HT-29 (cell line): Measurements from ENCODE around the gene ERLIN1. TPM values are rescaled to one million over a fixed set of nuclear protein-coding genes. Genes with fewer than 3 reads are reported as not detected.

Experiments used
- DNase-seq: peaks from one replicate; pipeline ENCODE4 v3.0.0-alpha.2; 2015; ENCODE audit warnings: low spot score
- total RNA-seq: library from RNA; depleted of rRNA; stranded (reverse); fragments of >200 nt; shearing (Covaris generic); gene quantifications from 2 replicates; pipeline ENCODE4 v1.2.3, GENCODE V29; 2014; rRNA removed

ERLIN1 gene
- 12.5 and 13.0 TPM in 2 replicates for total RNA-seq

DNA sequence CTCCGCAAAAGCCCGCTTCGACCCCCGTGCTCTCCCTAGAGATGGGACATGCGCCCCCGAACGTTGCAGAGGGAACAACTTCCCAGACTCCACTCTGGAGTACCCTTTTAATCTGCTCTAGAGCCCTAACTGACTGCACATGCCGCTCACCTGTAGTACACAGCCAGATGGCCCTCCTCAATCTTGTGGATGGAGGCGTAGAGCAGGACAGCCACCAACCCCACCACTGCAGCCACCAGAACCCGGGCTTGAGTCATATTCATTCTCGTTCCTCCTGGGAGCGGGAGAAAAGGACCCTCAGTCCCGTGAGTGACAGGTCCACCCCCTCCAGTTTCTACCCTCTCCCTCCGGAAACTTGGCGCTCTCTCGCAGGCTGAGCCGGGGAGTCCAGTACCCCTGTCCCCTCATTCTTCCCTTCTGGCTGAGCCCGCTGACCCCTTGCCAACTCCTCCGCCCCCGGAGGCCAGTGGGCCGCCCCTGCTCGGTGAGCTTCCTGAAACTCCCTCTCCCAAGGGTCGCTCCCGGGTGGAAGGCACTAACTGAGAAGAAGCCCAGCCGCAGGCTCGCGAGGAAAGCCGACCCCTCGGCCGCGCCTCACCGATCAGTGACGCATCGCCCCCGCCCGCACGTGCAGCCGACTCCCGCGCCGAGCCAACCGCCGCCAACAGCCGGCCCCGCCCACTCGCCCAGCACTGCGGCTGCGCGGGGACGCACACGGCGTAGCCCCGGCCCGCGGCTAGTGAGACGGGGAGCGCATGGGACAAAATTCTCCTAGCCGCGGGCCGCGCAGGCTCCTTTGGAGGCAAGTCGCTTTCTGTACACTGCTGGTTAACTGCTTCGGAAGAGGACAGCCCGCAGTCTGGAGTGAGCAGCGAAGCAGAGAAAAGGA is at the start of gene ERLIN1:
Gene ERLIN1 (minus strand): TSS at position 666 of the 889 bp plus-strand sequence. CDS start 403 bp downstream, at position 263.
- peak; percentile 93 for DNase-seq

DNA sequence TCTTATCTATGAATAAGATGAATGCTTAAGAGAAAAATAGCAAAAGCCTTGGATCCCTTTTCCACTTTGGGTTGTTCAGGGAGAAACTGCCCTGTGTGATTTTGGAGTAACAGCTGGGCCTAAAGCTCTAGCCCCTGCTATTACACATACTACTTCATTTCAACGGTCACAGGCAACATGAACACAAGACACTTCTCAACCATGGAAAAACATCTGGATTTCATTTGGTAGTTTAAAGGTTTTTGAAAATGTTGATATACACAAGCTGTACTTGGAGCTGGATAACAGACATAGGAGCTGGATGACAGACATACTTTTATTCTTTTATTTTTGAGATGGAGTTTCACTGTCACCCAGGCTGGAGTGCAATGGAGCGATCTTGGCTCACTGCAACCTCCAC is 46.3 kb upstream of the ERLIN1 start:
- DNase-seq: no peak

DNA sequence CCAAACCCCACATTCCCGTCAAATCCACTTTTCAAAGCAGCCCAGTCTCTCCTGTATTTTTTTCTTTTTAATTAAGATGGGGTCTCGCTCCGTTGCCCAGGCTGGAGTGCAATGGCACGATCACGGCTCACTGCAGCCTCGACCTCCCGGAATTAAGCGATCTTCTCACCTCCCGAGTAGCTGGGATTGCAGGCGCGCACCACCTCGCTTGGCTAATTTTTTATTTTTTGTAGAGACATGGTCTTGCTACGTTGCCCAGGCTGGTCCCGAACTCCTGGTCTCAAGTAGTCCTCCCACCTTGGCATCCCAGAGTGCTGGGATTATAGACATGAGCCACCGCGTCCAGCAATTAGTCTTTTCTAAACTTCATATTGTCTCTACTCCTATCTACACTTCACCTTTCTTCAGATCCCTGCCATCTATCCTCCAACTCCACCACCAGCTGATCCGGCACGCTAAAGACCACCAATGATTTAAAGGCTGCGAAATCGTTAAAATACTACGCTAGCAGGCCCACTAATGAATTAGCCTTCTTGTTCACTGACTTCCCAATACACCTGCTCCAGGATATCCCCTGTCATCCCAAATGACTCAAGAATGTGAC is 44.1 kb upstream of the ERLIN1 start:
- no peak for DNase-seq

DNA sequence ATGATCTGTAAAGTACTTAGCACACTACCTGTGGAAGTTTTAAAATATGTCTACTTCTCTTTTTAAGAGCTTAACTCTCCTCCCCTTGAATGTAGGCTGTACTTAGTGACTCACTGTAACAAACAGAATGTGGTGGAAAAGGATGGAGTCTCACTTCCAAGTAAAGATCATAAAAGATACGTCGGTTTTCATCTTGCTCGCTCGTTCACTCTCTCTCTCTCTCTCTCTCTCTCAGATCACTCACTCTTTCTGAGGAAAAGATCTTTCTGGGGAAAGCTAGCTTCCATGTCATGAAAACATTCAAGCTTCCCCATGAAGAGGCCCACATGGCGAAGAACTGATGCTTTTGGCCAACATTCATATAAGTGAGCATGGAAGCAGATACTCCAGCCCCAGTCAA is 38.0 kb upstream of the ERLIN1 start:
- no peak for DNase-seq

DNA sequence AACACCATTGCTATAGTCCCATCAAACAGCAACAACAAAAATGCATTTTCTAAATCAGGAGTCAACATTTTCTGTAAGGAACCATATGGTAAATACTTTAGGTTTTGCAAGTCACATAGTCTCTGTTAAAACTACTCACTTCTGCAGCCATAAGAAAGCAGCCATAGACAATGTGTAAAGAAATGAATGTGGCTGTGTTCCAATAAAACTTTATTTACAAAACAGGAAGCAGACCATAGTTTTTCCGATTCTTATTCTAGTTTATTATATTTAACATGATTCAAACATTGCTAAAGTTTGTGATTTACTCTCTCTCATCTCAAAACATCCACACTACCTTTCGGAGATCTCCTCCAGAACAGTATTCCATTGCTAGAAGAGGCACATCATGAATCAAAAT is 36.7 kb upstream of the ERLIN1 start:
- DNase-seq: no peak

DNA sequence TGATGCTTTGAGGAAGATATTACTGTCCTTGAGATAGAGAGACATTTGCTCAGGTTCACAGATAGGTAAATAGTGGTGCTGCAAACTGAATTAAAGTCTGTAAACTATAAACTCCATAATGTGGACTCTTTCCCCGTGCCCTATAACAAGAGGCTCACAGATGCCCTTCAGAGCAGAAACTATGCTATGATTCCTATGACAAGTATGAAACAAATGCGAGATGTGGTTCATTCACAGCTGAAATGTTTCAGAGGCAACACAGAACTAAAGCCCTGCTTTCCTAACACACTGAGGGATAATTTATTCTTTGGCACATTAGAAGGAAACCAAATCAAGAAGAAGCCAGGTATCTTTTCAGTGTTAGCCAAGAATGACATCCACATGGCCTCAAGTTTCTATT is 30.2 kb upstream of the ERLIN1 start:
- DNase-seq: no peak

DNA sequence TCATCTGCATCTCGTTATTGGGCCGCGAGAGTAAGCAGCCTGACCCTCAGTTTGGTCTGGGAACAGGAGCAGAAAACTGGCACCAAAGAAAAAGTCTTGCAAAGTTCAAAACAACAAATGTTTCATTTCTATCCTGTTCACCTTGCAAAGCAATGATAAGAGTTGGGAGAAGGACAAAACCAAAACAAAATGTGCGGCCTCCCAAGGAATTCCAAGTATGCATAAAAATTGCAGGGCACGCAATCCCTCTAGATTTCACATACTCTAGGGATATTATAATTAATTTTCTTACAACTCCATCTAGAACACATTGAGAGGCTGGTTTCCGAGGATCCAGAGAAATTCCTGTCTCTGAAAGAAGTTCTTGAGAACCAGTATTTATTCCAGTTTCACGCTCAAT is 23.5 kb upstream of the ERLIN1 start:
- DNase-seq: no peak

DNA sequence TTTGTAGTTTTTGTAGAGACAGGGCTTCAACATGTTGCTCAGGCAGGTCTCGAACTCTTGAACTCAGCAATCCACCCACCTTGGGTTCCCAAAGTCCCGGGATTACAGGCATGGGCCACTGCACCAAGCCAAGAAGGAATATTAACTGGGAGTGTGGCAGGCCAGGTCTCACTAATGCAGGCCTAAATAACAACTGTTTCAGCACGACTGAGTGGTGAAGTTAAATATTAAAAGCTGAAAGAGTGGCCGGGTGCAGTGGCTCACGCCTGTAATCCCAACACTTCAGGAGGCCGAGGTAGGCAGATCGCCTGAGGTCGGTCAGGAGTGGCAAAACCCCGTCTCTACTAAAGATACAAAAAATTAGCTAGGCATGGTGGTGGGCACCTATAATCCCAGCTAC is 22.4 kb upstream of the ERLIN1 start:
- DNase-seq: no peak

DNA sequence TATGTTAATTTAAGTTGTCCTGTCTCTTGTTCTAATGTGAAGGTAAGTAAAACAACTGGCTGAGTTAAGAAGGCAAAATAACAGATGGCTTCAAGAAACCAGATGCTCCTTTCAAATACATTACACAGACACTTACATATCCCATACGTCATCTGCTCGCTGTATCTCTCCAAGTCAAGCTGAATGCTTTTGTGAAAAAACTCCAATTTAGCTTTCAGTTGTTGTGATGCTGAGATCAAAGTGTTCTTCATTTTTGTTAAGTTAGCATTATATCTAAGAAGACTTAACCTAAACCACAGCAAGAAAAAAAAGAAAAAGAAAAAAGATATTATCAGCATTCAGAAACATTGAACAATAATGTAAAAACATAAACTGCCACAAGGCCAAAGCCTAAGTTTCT is 18.5 kb upstream of the ERLIN1 start:
- no peak for DNase-seq

DNA sequence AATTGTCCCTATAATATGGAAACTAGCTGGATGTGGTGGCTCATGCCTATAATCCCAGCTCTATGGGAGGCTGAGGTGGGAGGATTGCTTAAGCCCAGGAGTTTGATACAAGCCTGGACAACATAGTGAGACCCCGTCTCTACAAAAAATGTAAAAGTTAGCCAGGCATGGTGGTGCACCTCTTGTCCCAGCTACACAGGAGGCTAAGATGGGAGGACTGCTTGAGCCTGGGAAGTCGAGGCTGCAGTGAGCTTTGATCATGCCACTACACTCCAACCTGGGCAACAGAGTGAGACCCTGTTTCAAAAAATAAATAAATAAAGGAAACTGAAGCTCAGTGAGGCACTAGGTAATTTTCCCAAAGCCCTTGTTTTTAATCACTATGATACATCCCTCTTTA is 15.7 kb upstream of the ERLIN1 start:
- DNase-seq: no peak

DNA sequence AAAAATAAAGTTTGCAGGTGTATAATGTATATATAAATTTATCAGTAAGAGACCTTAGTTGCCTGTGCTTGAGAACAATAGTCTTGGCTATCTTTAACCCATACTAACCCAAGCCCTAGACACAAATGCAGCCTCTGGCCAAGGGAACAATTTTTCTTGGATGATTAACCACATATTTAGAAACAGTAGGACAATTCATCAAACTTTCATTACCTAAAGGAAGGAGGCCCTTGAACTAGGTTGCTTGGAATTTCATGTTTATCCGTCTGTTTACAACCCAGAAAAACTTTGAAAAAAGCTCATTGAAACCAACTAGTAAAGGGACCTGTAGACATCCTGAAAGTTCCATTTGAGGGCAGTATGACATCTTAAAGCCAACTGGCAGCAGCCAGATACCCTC is 8.9 kb upstream of the ERLIN1 start:
- DNase-seq: no peak

DNA sequence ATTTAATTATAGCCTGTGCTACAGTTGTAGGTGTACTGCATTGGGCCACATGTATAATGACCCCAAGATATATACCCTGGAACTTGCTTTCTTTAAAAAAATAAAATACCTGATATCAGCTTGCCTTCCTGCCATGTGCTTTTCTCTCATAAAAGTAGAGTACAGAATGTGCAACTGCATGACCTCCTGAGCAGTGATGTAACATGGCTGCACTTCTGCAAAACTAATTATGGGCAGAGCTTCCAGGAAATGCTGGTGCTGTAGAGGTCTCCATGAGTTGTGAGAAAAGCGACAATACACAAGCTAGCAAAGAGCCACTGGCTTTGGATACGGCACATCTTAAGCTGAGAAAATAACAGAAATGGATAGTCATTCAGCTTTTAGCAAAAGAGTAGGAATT is 6.5 kb upstream of the ERLIN1 start:
- no peak for DNase-seq

DNA sequence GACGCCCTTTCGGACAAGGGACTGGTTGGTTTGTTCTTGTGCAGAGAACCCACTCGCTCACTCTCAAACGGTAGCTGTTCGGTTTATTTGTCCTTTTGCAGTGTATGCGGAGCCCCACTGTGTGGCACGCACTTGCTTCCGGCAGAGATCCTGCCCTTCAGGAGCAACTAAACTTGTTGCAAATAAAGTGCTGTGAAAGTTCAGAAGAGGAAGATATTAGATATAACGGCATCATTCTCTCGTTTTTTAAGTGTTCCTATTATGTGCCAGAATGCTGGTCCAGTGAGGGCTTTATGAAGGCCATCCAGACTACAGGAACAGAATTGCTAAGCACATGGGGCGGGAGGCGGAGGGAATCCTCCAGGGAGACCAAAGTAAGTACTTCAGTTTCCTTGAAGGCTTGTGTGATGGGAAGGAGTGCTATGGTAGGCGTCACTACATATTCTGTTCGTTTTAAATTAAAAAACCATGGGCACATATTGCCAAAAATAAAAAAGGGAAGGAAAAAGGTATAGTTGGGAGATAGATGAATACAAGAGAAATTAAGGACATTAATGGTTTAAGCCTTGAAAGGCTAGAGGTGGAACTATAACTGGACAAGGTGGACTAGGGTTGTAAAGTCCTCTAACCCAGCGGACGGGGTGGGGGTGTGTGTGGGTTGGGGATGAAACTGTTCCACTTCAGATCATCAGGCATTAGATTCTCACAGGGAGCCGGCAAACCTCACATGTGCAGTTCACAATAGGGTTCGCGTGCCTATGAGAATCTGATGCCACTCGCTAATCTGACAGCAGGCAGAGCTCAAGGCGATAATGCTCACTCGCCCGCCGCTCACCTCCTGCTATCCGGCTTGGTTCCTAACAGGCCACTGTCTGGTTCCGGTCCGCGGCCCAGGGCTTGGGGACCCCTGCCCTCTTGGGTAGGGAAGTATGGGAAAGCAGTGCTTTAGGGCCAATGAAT is 704 bp upstream of the ERLIN1 start:
- peak; percentile 75 for DNase-seq

DNA sequence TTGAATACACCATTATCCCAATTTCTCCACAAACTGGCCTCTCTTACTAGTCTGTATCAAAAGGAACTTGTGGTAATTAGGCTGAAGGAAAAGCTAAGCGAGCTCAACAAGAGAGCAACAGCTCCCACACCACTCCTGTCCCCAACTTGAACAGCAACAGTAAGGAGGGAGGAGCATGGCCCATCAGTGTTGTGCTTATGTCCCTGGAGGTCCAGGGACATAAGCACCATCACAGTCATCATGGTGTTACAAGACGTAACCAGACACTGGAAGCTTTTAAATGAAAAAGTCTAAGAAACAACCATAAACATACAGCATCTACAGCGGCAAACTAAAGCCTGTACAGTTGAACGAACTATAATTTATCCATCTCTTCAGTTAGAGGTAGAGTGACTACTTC is 989 bp downstream of the ERLIN1 start:
- no peak for DNase-seq

DNA sequence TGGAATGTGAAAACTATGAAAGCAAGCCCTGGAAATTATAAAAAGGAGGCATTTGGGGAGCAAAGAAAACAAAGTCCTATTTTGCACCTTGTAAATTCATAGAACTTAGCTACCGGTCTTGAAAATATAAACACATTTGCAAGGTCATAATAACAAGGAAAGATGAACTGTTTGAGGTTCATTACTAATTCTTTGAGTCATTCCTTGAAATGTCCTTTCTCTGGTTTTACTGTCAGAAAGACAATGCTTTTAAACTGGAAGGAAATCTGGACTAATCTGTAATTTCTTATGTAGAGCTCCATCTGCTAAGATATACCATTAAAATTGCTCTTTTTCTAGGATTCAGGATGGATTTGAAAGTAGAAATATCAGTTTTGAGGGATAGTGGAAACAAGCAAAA is 1.4 kb downstream of the ERLIN1 start:
- no peak for DNase-seq

DNA sequence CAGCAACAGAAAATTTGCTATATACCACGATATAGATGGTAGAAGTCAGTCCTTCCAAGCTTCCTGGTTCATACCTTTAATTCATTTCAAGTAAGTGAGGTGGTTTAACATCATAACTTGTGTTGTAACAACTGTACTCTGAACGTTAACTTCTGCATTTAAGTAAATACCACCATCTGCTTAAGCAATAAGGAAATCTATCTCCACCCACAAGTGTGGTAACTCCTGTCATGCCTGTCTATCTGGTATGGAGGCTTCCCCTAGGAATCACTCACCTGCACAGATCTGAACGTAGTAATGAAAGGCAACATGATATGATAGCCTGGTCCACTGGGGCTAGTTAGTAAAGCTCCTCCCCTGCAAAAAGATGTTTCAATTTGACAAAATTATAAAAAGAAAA is 2.3 kb downstream of the ERLIN1 start:
- DNase-seq: peak; percentile 44

DNA sequence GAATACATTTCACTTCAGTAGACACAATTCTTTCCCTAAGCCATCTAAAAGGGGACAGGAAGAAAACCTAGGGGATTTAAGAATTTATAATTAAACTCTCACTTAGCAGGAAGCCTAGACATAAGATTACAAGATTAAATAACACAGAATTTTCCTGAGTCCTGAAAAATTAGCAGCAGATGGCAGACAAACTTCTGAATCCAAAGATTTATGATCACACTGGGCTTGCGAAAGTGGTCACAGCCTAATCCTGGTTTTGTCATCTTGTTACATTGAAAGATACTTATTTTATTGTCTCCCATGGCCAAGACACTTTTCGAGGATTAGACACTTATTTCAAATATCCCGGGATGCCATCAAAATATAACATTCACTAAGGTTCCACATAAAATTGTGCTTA is 2.9 kb downstream of the ERLIN1 start:
- no peak for DNase-seq

DNA sequence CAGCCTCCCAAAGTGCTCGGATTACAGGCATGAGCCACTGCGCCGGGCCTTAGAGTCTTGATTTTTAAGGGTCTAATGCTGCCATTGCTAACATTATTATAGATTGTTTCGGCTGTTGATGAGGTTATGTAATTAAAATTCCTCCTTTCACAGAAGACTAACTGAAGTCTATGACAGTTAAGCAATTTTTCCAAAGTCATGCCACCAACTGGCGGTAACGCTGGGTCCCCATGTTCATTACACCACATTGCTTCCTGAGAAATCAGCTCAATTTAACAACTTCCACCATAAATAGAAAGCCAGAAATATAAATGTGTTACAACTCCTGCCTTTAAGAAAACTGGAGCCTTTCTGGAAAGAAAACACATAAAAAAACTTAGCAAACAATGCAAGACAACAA is 3.5 kb downstream of the ERLIN1 start:
- no peak for DNase-seq

DNA sequence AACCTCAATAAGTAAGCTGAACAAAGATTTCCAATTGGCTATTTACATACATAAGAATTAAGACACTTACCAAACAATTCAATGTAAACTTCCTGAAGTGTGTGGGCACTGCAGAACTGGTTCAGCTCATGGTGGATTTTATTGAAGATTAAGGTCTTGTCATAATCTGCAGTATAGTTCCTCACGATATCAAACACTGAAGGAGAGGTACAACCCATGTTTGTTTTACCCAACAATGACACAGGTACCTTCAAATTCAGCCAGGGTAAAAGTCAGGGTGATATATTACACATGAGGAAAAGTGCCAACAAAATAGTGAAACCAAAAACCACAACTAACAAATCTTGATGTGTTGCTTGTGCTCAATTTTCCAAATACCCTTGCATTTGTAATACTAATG is 10.0 kb downstream of the ERLIN1 start:
- no peak for DNase-seq

DNA sequence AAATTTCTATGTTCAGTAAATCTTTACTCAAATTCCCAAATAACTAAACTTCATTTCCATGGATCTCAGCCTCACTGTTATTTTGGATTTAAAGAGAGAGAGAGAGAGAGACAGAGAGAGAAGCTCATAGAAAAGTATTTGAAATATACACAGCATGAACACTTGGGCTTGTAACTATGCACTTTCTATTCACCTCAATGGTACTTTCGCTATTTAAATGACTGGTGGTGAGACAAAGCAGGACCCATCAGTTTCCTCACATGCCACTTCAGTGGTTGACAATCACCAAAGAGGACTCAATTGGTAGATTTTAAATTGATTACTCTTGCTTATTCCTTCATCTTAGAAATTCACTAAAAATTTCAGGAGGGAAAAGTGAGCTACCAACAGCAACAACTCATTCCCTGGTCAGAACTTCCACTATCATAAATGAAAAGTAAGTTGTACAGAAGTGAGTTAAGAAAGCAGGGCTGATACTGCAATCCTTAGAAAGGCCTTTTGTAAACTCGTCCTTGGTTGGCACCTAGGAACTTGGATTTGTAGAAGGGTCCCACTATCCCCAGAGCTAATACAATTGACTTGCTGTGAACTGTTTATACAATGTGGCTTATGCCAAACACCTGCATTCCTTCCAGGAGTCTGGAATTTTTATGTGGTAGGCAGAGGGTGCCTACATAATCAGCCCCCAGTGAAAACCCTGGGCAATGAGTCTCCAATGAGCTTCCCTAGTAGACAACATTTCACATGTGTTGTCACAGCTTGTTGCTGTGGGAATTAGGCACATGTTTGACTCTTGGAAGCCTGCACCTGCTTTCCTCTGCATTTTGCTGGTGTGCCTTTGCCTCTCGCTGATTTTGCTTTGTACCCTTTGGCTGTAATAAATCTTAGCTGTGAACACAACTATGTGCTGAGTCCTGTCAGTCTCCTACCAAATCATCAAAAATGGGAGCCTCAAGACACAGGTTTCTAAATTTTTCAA is 10.8 kb downstream of the ERLIN1 start:
- DNase-seq: no peak

DNA sequence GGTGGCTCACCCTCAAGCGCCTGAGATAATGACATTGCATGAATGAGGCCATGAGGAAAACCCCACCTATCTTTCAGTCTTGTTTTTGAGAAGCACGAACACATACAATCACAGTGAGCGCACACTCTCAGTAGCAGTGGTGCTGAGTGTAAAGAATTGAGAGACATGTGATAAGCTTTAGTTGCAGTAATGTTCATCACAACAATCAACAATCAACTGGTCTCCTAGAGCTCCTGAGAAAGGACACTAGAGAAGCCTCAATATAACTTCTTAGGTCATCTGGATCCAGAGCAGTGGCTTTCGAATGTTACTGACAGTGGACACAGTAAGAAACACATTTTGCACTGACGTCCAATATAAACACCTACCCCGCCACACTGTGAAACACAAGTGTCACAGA is 12.8 kb downstream of the ERLIN1 start:
- no peak for DNase-seq
